ENCODE results near the gene MZT2B. TPM values are rescaled to one million over a fixed set of nuclear protein-coding genes. Genes with fewer than 3 reads are reported as not detected.
A peak's percentile ranks its signal among the peaks of the same experiment; 100 is the strongest.

The MZT2B gene
- total and polyA plus RNA-seq, 2 of the 13 experiments (the other 11 are each of a cell fraction or from before 2014, with no cell fraction given), result 253 to 410 TPM

GRCh38 chr2:130183512-130184373 is 1.7 kb downstream of the MZT2B start (continued):
- TF ChIP-seq ZNF18 (CRISPR knock-in tag; IDR thresholded peaks at IDR 0.05; ENCODE audit: insufficient replicate concordance), result no peak
- no peak for TF ChIP-seq ZNF703 (CRISPR knock-in tag; IDR thresholded peaks at IDR 0.05; ENCODE audit: borderline replicate concordance)
- no peak for TF ChIP-seq ARNT2 (CRISPR knock-in tag; IDR thresholded peaks at IDR 0.05; ENCODE audit: low read depth)
- TF ChIP-seq HNF4A (CRISPR knock-in tag; IDR thresholded peaks at IDR 0.05), result peak; percentile 44; the same call in 1 of the 2 replicates
- TF ChIP-seq ARID4A (CRISPR knock-in tag; IDR thresholded peaks at IDR 0.05; ENCODE audit: borderline replicate concordance), result peak; percentile 14; the same call in 1 of the 2 replicates
- no peak for TF ChIP-seq ZSCAN30 (CRISPR knock-in tag; IDR thresholded peaks at IDR 0.05)
- TF ChIP-seq SMAD3 (CRISPR knock-in tag; IDR thresholded peaks at IDR 0.05), result no peak
- TF ChIP-seq ZMAT3 (CRISPR knock-in tag; conservative IDR thresholded peaks at IDR 0.05), result no peak
- TF ChIP-seq HOXA9 (CRISPR knock-in tag; IDR thresholded peaks at IDR 0.05; ENCODE audit: borderline replicate concordance), result no peak
- TF ChIP-seq MEIS2 (CRISPR knock-in tag; IDR thresholded peaks at IDR 0.05), result no peak
- TF ChIP-seq ATRX (CRISPR knock-in tag; IDR thresholded peaks at IDR 0.05; ENCODE audit: borderline replicate concordance), result no peak
- no peak for TF ChIP-seq ZNF605 (CRISPR knock-in tag; IDR thresholded peaks at IDR 0.05)
- TF ChIP-seq AHR (CRISPR knock-in tag; IDR thresholded peaks at IDR 0.05), result no peak
- no peak for TF ChIP-seq DMTF1 (CRISPR knock-in tag; IDR thresholded peaks at IDR 0.05)
- TF ChIP-seq ZNF383 (CRISPR knock-in tag; IDR thresholded peaks at IDR 0.05; ENCODE audit: borderline replicate concordance), result no peak
- TF ChIP-seq JUN (CRISPR knock-in tag; IDR thresholded peaks at IDR 0.05), result no peak
- no peak for TF ChIP-seq ZNF790 (CRISPR knock-in tag; IDR thresholded peaks at IDR 0.05; ENCODE audit: borderline replicate concordance)
- no peak for TF ChIP-seq NR2F2 (IDR thresholded peaks at IDR 0.05; ENCODE audit: borderline replicate concordance, low read depth)
- TF ChIP-seq TRAFD1 (CRISPR knock-in tag; IDR thresholded peaks at IDR 0.05; ENCODE audit: borderline replicate concordance), result no peak

Data from HepG2 (cell line).